Tibial artery (tissue), 4 donors: Measurements from ENCODE around the gene PDGFA.

Experiments used
- DNase-seq, 2 donors: peaks; one replicate each; pipeline ENCODE4 v3.0.0-alpha.2; 2019
- H3K27ac ChIP-seq, 2 donors: fragments of 200-600 bp; sonication (generic) in 1 of 2; 1 replicate in 1 of 2; 2 replicates in 1 of 2; pipeline ENCODE4 v1.5.1; 2018 to 2019; ENCODE audit warnings: mild to moderate bottlenecking in 1 of 2
- H3K27me3 ChIP-seq, 2 donors: fragments of 200-600 bp; sonication (generic) in 1 of 2; one replicate each; pipeline versions ENCODE4 v1.5.1 to v1.6.0; 2016 to 2019
- H3K36me3 ChIP-seq, 3 donors: fragments of 200-600 bp; sonication (generic) in 2 of 3; one replicate each; pipeline ENCODE4 v1.5.1; 2016 to 2019; ENCODE audit warnings: mild to moderate bottlenecking in 2 of 3
- H3K4me1 ChIP-seq, 4 donors: fragments of 200-600 bp; sonication (generic) in 2 of 4; 1 replicate in 3 of 4; 2 replicates in 1 of 4; pipeline ENCODE4 v1.5.1; 2016 to 2019
- H3K4me3 ChIP-seq, 2 donors: fragments of 200-600 bp; sonication (generic) in 1 of 2; 1 replicate in 1 of 2; 2 replicates in 1 of 2; pipeline ENCODE4 v1.5.1; 2018 to 2019; ENCODE audit warnings: mild to moderate bottlenecking in 2 of 2
- H3K9me3 ChIP-seq, 3 donors: fragments of 200-600 bp; sonication (generic) in 1 of 3; one replicate each; pipeline ENCODE4 v1.5.1; 2016 to 2019
- CTCF ChIP-seq, 2 experiments: fragments of 200-600 bp in 1 of 2; fragments of 450-650 bp in 1 of 2; IDR thresholded peaks; one replicate each; pipeline ENCODE4 v1.5.1; 2017 to 2019; ENCODE audit warnings: antibody characterized with exemption in 2 of 2, mild to moderate bottlenecking in 1 of 2, moderate library complexity in 1 of 2
- intact Hi-C: fragments of 100-400 bp; cut with DNase I; formaldehyde crosslinking; loops from one replicate; pipeline ENCODE4 v1.15.0; 2023; ENCODE audit warnings: low total_unique reads

Gene PDGFA

GRCh38 chr7:479115-479947, 40.3 kb downstream of the PDGFA start:
- H3K9me3 ChIP-seq, result peaks cover 0 to 5% (median 0%) of the 10 kb centered on the region in 3 donors
- DNase-seq, result peak; percentile 3 to 49
- TF ChIP-seq CTCF (IDR thresholded peaks at IDR 0.05), result no peak
- H3K4me3 ChIP-seq, result no peak overlapping the region
- intact Hi-C loops, result no loop called here
- H3K36me3 ChIP-seq, result no peaks in the 10 kb centered on the region
- no peak overlapping the region for H3K27ac ChIP-seq
- no peaks in the 10 kb centered on the region for H3K4me1 ChIP-seq
- peaks cover 0 to 10% of the 10 kb centered on the region in 2 donors for H3K27me3 ChIP-seq

- no peaks in the 10 kb centered on the region for H3K4me1 ChIP-seq
- peaks cover 0 to 5% (median 0%) of the 10 kb centered on the region in 3 donors for H3K9me3 ChIP-seq
- H3K27me3 ChIP-seq, result peaks cover 0 to 10% of the 10 kb centered on the region in 2 donors
- no peak overlapping the region for H3K27ac ChIP-seq
- no peak overlapping the region for H3K4me3 ChIP-seq
- H3K36me3 ChIP-seq, result no peaks in the 10 kb centered on the region
- DNase-seq, result peak; percentile 14 to 40
- no peak for TF ChIP-seq CTCF (IDR thresholded peaks at IDR 0.05)
- intact Hi-C loops, result no loop called here
Measured at GRCh38 chr7:477626-478220, 41.9 kb downstream of the PDGFA start.

- intact Hi-C loops, result no loop called here
- H3K27ac ChIP-seq, result no peak overlapping the region
- H3K36me3 ChIP-seq, result no peaks in the 10 kb centered on the region
- H3K4me3 ChIP-seq, result no peak overlapping the region
- DNase-seq, result peak; percentile 6 to 43
- TF ChIP-seq CTCF (IDR thresholded peaks at IDR 0.05), result no peak
- peaks cover 0 to 5% (median 0%) of the 10 kb centered on the region in 3 donors for H3K9me3 ChIP-seq
- peaks cover 0 to 8% (median 5%) of the 10 kb centered on the region in 4 donors for H3K4me1 ChIP-seq
- H3K27me3 ChIP-seq, result peaks cover 0 to 10% of the 10 kb centered on the region in 2 donors
Measured at GRCh38 chr7:476736-477360, 42.8 kb downstream of the PDGFA start.

DNA sequence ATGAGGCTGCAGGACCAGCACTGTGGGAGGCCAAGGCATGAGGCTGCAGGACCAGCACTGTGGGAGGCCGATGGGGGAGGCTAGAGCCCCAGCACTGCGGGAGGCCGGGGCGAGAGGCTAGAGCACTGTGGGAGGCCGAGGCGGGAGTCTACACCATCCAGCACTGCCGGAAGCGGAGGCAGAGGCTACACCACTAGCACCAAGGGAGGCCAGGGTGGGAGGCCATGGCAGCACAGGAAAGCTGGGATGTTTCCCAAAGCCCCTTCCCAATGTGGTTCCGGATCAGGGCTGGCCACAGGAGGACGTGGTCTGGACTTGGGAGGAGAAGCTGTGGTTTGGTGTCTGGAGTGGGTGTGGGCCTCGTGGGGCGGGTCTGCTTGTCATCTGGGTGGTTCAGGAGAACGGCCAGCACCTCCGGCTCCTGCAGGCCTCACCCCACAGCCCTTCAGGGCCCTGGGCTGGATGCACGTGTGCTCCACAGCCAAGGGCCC, 43.6 kb downstream of the PDGFA start:
- TF ChIP-seq CTCF (IDR thresholded peaks at IDR 0.05), result no peak
- intact Hi-C loops, result no loop called here
- peak; percentile 15 to 42 for DNase-seq
- Histone ChIP-seq H3K9me3 (peaks cover 0 to 5% (median 0%) of the 10 kb centered on the region in 3 donors), H3K4me1 (peaks cover 4 to 16% (median 13%) of the 10 kb centered on the region in 4 donors), H3K4me3 (no peak overlapping the region), H3K27me3 (peaks cover 0 to 10% of the 10 kb centered on the region in 2 donors), H3K36me3 (no peaks in the 10 kb centered on the region), H3K27ac (no peak overlapping the region)

- no peak overlapping the region for H3K4me3 ChIP-seq
- no peak overlapping the region for H3K27ac ChIP-seq
- H3K4me1 ChIP-seq, result peaks cover 4 to 16% (median 13%) of the 10 kb centered on the region in 4 donors
- H3K27me3 ChIP-seq, result peaks cover 0 to 8% of the 10 kb centered on the region in 2 donors
- no peak for TF ChIP-seq CTCF (IDR thresholded peaks at IDR 0.05)
- intact Hi-C loops, result no loop called here
- no peaks in the 10 kb centered on the region for H3K36me3 ChIP-seq
- peaks cover 0 to 5% (median 0%) of the 10 kb centered on the region in 3 donors for H3K9me3 ChIP-seq
- peak in 1 of 2 donors; percentile 0 for DNase-seq
Measured at GRCh38 chr7:475425-475728, 44.3 kb downstream of the PDGFA start.
